BJ (cell line): ENCODE measurements around the gene CRIM1. TPM values are rescaled to one million over a fixed set of nuclear protein-coding genes. Genes with fewer than 3 reads are reported as not detected.

ENCODE experiments used
- CTCF ChIA-PET: fragments of 350-600 bp; formaldehyde crosslinking; extraction: SDS; loops from one replicate; lab custom pipeline; 2021; ENCODE audit warnings: antibody characterized with exemption, inconsistent platforms; lab: Yijun Ruan, JAX
- POLR2A ChIA-PET: fragments of 300-600 bp; sonication (Branson Sonifier 250); formaldehyde crosslinking; extraction: SDS; loops from one replicate; lab custom pipeline; 2021; ENCODE audit warnings: antibody characterized with exemption; lab: Charles Lee
- DNase-seq: peaks from one replicate; pipeline ENCODE4 v3.0.0-alpha.2; 2011; ENCODE audit warnings: low read depth
- H3K27me3 ChIP-seq: 2 replicates; pipeline ENCODE4 v1.6.0; 2011; ENCODE audit warnings: low read length; ENCODE audit not compliant: control insufficient read depth, insufficient read depth
- H3K36me3 ChIP-seq: 2 replicates; pipeline ENCODE4 v1.5.1; 2011; ENCODE audit warnings: low read length; ENCODE audit not compliant: control insufficient read depth, insufficient read depth
- H3K4me3 ChIP-seq: 2 replicates; pipeline ENCODE4 v1.5.1; 2011; ENCODE audit warnings: low read depth, mild to moderate bottlenecking, control low read depth, low read length
- CTCF ChIP-seq: IDR thresholded peaks from 2 replicates; pipeline ENCODE4 v1.5.1; 2011; ENCODE audit warnings: low read depth, mild to moderate bottlenecking, control low read depth, inconsistent platforms, low read length, moderate library complexity; ENCODE audit not compliant: insufficient read depth
- polyA plus RNA-seq: library from polyadenylated mRNA; depleted of rRNA; stranded (reverse); fragments of >200 nt; gene quantifications from 2 replicates; pipeline ENCODE4 v1.2.3, GENCODE V29; 2011

The CRIM1 gene
- polyA plus RNA-seq, 1 experiment, result 729 TPM

- ChIA-PET CTCF (interaction anchor here (0.5 to 1.7 kb wide), 3 partner anchors 11 to 1203 kb away, joined by 3 to 4 read pairs (median 3); no protein-coding TSS in a partner anchor), POLR2A (no interaction called here)
- Histone ChIP-seq H3K36me3 (peaks cover 11% of the 10 kb centered on the region), H3K27me3 (no peaks in the 10 kb centered on the region), H3K4me3 (no peak overlapping the region)
- no peak for DNase-seq
- TF ChIP-seq CTCF, result peak; percentile 46
These were observed 189.2 kb downstream of the CRIM1 start for GRCh38 chr2:36544638-36545338.

GRCh38 chr2:36545871-36546416 lies 190.4 kb downstream of the CRIM1 start:
- Histone ChIP-seq H3K27me3 (no peaks in the 10 kb centered on the region), H3K36me3 (peaks cover 11% of the 10 kb centered on the region), H3K4me3 (no peak overlapping the region)
- POLR2A ChIA-PET, result interaction anchor here (0.7 kb wide), 1 partner anchor 190 kb away, joined by 3 read pairs; no protein-coding TSS in a partner anchor
- no peak for TF ChIP-seq CTCF
- DNase-seq, result no peak
- CTCF ChIA-PET, result interaction anchor here (0.5 to 1.6 kb wide), 2 partner anchors 119 to 219 kb away, joined by 3 to 5 read pairs; no protein-coding TSS in a partner anchor

- H3K36me3 ChIP-seq, result peaks cover 10% of the 10 kb centered on the region
- DNase-seq, result no peak
- TF ChIP-seq CTCF, result no peak
- H3K27me3 ChIP-seq, result no peaks in the 10 kb centered on the region
- CTCF ChIA-PET, result no interaction called here
- POLR2A ChIA-PET, result no interaction called here
- no peak overlapping the region for H3K4me3 ChIP-seq
These were observed 192.3 kb downstream of the CRIM1 start for GRCh38 chr2:36547906-36548305.

DNA sequence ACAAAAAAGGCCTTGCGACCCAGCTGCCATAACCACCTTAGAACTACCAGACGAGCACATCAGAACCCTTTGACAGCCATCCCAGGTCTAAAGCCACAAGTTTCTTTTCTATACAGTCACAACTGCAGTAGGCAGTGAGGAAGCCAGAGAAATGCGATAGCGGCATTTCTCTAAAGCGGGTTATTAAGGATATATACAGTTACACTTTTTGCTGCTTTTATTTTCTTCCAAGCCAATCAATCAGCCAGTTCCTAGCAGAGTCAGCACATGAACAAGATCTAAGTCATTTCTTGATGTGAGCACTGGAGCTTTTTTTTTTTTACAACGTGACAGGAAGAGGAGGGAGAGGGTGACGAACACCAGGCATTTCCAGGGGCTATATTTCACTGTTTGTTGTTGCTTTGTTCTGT lies 193.6 kb downstream of the CRIM1 start:
- H3K27me3 ChIP-seq, result no peaks in the 10 kb centered on the region
- no peak for TF ChIP-seq CTCF
- peaks cover 11% of the 10 kb centered on the region for H3K36me3 ChIP-seq
- POLR2A ChIA-PET, result interaction anchor here (0.6 kb wide), 1 partner anchor 244 kb away, joined by 4 read pairs; no protein-coding TSS in a partner anchor
- CTCF ChIA-PET, result interaction anchor here (1.0 to 1.3 kb wide), 2 partner anchors 12 to 123 kb away, joined by 4 to 5 read pairs; no protein-coding TSS in a partner anchor
- DNase-seq, result no peak
- no peak overlapping the region for H3K4me3 ChIP-seq

DNA sequence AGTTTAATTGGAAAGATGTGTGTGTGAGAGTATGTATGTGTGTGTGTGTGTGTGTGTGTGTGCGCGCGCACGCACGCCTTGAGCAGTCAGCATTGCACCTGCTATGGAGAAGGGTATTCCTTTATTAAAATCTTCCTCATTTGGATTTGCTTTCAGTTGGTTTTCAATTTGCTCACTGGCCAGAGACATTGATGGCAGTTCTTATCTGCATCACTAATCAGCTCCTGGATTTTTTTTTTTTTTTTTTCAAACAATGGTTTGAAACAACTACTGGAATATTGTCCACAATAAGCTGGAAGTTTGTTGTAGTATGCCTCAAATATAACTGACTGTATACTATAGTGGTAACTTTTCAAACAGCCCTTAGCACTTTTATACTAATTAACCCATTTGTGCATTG lies 194.4 kb downstream of the CRIM1 start:
- ChIA-PET POLR2A (no interaction called here), CTCF (interaction anchor here (1.5 kb wide), 1 partner anchor 114 kb away, joined by 3 read pairs; no protein-coding TSS in a partner anchor)
- no peak overlapping the region for H3K4me3 ChIP-seq
- no peaks in the 10 kb centered on the region for H3K27me3 ChIP-seq
- TF ChIP-seq CTCF, result no peak
- H3K36me3 ChIP-seq, result peaks cover 9% of the 10 kb centered on the region
- no peak for DNase-seq
